ENCODE results near the gene DPYSL3.

DPYSL3 gene

DNA sequence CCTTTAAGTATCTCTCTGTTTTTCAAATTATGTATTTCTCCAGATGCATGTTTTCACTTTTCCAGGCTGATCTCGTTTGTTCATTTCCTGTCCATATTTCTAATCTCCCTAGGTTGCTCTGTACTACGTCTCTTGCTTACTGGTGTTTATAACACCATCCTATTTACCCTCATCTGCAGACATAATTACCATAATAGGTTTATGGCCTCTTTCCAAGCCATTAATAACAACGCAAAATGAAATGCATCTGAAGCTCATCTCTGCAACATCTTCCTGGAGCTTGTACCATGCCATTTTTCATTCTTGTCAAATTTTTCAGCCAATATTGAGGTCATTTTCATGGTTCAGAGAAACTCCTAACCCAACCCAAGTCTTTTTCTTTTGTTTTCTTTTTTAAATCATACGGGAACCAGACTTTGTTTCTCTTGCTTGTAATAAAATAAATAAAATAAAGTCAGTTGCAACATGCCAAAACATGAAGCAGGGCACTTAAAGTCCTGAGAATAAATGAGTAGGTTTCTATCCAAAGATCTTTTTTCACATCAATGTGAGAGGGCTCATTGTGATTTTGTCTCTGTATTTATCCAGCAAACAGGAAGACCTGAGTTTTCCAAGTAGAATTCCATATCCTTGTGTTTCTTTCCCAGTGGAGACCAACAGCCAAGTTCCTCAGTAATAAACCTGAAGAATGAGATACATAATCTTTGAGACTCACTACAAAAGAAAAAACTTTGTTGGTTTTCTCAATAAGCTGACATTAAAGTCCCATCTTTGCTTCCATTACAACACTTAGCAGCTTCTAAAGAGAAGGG lies 37.0 kb downstream of the DPYSL3 start:
- no peak for DNase-seq (ENCODE audit: low read depth in 2 of 2)

DNA sequence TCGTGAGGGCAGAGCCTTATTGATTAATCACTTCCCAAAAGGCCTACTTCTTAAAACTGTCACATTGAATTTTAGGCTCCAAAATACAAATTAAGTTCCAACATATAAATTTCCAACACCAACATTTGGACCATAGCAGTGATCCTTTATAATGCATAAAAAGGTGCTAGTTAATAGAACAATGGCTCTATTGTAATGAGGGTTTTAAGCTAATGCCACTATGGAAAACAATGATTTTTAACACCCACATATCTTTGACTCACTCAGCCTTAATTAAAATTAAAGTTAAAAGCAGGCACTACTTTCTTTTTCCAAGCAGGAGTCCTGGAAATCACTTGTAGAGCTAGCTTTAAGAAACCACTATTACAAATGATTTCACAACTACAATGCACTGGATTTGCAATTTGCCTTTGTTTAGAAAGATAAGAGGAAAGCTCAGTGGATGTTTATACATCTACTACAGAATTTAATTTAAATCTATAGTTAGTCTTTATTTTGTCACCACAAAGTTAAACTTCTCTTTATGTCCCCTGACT lies 41.8 kb downstream of the DPYSL3 start:
- DNase-seq (ENCODE audit: low read depth in 2 of 2), result no peak

DNA sequence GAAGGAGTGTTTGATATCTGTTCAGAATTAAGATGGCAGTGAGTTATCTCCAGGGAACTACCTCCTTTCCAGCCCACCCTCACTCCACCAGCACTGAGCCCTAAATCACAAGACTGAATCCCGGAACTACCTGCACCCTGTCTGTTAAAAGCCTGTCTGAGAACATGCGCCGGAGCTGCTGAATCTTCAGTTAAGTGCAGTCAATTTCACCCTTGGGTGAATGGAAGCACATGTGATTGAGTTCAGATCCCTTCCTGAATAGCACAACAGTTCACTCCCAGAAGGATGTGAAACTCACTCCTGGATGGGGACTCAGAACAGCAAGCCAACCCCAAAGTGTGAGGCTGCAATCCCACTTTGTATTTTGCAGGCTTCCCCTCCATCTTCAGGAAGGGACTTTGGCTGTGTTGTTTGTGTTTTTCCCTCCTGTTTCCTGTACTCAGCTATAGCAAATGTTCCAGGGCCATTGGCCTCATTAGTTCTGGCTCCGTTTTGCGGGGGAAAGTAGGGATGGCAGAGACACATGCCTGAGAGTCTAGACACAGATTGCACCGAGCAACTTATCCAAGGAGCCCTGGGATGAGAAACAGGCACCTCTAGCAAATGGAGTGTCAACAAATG lies 43.4 kb downstream of the DPYSL3 start:
- no peak for DNase-seq (ENCODE audit: low read depth in 2 of 2)

DNA sequence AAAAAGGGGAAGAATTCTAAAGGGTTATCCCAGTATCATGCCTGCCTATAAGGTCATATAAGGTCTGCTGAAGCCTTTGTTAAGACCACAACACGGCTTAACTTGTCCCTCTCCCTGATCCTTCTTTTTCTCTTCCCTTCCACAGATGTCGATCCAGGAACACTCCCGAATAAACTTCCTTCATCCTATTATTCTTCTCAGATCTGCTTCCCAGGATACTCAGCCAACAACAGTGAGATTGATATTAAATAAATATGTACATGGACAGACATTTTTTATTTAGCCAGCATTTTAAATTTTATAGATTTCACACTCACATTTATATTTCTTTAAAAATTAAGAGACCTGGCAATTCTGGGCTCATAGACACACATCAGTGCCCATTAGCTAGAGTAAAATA lies 44.1 kb downstream of the DPYSL3 start:
- DNase-seq (ENCODE audit: low read depth in 2 of 2), result no peak

DNA sequence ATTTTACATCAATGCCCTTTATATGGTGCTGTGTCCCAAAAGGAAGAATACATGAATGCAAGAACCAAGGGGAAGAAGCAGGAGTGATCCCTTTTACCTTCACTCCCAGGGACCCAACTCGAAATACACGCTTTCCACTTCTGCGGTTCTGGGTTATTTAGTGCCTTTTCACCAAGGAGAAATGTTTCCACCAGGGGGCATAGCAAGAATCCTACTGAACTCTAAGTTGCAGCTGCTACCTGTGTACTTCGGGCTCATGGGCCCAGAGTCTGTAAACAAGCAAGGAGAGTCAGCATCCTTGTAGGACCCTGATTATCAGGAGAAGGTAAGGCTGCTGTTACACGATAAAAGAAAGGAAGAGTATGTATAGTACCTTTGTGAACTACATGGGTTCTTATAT lies 45.7 kb downstream of the DPYSL3 start:
- DNase-seq (ENCODE audit: low read depth in 2 of 2), result no peak

- no peak for DNase-seq (ENCODE audit: low read depth in 2 of 2)
Measured at GRCh38 chr5:147461915-147462314, 48.0 kb downstream of the DPYSL3 start.

GRCh38 chr5:147460380-147460779 lies 49.5 kb downstream of the DPYSL3 start:
- no peak for DNase-seq (ENCODE audit: low read depth in 2 of 2)

DNA sequence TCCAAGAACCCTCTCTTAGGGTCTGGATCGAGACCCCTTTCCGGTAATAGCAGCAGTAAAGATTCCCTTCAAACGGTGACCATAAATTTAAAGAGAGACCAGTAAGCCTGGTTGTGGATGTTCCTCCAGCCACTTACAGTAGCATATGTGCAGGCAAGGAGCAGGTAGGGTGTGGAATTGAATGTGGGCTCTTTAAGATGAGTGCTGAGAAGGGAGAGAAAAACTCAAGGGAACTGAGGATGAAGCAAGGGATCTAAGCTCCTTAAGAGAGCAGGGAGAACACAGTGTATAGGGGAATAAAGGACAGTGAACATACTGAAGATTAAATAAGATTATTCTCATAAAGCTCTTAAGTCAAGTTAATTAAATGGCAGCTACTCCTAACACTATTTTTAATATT lies 51.3 kb downstream of the DPYSL3 start:
- no peak for DNase-seq (ENCODE audit: low read depth in 2 of 2)

GRCh38 chr5:147455822-147456450 lies 53.9 kb downstream of the DPYSL3 start:
- DNase-seq (ENCODE audit: low read depth in 2 of 2), result no peak

GRCh38 chr5:147454996-147455677 lies 54.7 kb downstream of the DPYSL3 start:
- DNase-seq (ENCODE audit: low read depth in 2 of 2), result no peak

DNA sequence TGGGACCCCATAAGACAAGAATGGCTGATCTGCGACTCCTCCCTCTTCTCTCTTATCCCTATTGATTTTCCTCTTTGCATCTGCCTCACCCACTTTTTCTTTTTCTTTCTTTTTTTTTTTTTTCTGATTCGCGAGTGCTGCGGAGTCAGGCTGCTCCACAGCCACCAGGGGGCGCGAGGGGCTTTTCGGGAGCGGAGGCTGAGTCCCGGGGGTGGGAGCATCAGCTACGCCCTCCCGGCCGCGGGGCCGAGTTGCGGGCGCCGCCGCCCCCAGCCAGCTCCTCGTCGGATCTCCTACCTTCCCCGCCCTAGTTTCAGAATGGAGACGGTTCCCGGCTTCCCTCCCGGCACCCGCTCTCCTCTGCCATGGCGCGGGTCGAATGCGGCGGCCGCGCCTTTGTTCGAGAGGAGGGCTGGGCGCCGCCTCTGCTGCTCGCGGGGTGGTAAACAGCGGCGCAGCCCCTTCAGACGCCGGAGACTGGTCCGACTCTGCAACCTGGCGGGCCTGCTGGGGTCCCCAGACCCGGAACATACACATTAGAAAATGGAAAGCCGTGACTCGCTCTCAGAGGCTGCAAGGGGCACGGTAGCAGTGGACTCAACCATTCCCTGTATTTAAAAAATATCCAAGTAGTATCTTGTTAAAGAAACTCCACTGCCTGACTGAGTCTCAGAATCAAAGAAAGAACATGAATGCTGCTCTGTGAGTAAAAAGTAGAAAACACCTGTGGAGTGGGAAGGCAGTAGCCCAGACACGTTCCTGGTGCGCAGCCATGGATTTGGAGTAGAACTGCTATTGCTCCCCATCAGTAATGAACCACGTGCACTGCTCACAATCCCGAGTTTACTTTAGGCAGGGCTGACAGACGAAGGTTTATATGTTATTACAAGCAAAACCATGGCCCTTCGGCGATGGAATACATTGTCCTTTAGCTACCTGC lies 55.7 kb downstream of the DPYSL3 start:
- DNase-seq (ENCODE audit: low read depth in 2 of 2), result peak; percentile 38 to 60

DNA sequence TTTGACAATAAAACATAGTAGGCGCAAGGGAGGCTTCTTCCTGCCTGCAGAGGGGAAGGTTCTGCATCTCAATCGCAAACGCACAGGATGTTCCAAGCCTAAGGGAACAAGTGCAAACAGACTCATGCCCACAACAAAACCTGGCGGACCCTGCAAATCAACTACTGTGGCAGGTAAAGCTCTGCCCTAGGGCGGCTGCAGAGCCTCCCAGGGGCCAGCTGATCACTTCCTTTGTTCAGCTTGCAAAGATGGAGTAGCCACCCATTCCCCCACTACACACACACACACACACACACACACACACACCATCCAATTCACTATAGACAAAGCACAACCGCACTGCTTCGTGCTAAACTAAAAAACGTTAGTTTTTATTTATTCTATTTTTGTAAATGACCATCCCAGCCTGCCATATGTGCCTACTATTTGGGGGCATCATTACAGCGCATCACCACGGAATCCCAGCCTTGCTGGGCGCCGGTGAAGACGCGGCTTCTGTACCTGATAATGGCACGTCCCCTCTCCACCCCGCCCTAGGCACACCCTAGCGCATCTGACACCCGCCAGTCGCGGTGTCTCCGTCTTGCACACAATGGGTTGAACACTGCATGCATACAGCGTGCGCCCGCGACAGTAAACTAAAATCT lies 57.6 kb downstream of the DPYSL3 start:
- no peak for DNase-seq (ENCODE audit: low read depth in 2 of 2)

GRCh38 chr5:147451193-147451592 lies 58.7 kb downstream of the DPYSL3 start:
- DNase-seq (ENCODE audit: low read depth in 2 of 2), result no peak

- no peak for DNase-seq (ENCODE audit: low read depth in 2 of 2)
Measured at GRCh38 chr5:147450606-147451005, 59.3 kb downstream of the DPYSL3 start.

DNA sequence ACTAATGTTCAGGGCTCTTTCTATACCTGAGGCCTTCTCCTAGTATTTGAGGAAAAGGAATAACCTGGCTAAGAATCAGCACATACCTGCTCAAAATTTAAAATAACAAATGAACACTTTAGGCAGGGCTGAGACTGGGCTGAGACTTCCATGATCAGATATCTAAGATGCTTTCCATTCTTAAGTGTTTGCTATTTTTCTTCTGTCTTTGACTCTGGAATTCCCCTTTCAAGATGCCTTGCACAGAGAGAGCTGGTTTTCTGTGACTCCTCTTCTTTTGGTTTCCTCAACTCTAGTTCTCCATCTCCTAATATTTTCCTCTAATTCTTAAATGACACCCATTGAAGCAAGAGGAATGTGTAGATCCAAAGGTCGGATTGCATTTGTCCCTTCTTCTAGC lies 61.1 kb downstream of the DPYSL3 start:
- no peak for DNase-seq (ENCODE audit: low read depth in 2 of 2)

DNA sequence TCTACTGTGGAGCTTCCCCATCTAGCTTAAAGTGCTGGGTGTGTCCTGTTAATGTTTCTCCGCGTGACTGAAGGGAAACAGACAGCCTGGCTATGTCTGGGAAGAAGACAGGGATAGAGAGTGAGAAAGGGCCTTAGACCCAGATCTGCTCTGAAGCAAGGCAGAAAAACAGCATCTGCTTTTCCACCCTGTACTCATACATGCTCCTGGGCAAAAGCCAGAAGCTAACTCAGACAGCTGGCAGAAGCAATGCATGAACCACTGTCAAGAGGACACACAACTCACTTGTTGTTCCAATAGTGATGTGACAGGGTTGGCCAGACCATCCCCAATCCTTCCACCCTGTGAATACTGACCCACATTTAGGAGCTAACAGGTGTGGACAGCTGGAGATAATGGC lies 63.3 kb downstream of the DPYSL3 start:
- no peak for DNase-seq (ENCODE audit: low read depth in 2 of 2)

- DNase-seq (ENCODE audit: low read depth in 2 of 2), result no peak
Measured at GRCh38 chr5:147445917-147446316, 64.0 kb downstream of the DPYSL3 start.

DNA sequence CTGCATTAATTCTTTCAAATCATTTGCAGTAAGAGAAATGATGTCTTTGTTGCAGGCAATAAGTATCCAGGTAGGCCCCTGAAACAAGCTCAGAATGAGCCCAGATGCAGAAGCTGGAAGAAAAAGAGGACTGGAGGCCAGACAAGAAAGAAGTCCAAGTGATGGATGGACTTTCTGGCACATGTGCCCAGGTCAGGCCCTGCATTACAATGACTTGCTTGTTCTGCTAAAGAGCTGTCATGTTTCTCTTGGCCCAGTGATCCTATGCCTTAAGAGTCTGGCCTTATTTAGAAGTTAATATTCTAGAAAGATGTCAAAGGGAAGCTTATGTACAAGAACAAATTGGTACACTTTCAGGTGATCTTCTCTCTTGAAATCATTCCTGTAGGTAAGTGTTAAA lies 64.8 kb downstream of the DPYSL3 start:
- no peak for DNase-seq (ENCODE audit: low read depth in 2 of 2)

- DNase-seq (ENCODE audit: low read depth in 2 of 2), result no peak
Measured at GRCh38 chr5:147442224-147442623, 67.6 kb downstream of the DPYSL3 start.

DNA sequence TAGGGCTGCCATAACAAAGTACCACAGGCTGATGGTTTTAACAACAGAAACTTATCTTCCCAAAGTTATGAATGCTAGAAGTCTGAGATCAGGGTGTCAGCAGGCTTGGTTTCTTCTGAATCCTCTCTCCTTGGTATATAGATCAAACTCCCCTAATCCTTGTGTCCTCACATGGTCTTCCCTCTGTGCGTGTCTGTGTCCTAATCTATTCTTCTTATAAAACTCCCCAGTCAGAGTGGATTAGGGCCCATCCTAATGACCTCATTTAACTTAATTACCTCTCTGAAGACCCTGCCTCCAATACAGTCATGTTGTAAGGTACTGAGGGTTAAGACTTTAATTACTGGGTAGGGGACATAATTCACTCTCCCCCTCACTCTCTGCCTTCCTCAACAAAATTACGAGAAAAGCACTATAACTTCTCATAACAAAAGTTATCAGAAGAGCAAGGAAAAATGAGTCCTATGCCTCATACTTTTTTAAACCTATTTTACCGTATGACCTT lies 68.6 kb downstream of the DPYSL3 start:
- no peak for DNase-seq (ENCODE audit: low read depth in 2 of 2)

Measured in activated CD4-positive, alpha-beta T cell treated with anti-CD3 and anti-CD28 coated beads for 24 hours (primary cell).